ENCODE measurements around the gene SNRNP35. TPM values are rescaled to one million over a fixed set of nuclear protein-coding genes. Genes with fewer than 3 reads are reported as not detected.

The SNRNP35 gene
- total RNA-seq, 4 donors from 2014 or later: 16.3 to 17.6 (median 17.5) TPM

GRCh38 chr12:123445388-123446332 is 12.3 kb upstream of the SNRNP35 start:
- H3K4me3 ChIP-seq: no peak overlapping the region
- WGBS, 2 donors (ENCODE audit: low coverage in 1 of 2): 23 to 29% methylated on average over 10 to 13 of the region's 18 CpGs

GRCh38 chr12:123446333-123446713 is 11.6 kb upstream of the SNRNP35 start:
- Histone ChIP-seq H3K27me3 (no peaks in the 10 kb centered on the region), H3K9me3 (no peaks in the 10 kb centered on the region), H3K27ac (peak overlapping the region; percentile 44 to 71 (median 70)), H3K4me1 (peaks cover 0 to 28% (median 20%) of the 10 kb centered on the region in 3 donors), H3K36me3 (no peaks in the 10 kb centered on the region), H3K4me3 (no peak overlapping the region)
- no peak for ATAC-seq
- no peak for TF ChIP-seq POLR2A (IDR thresholded peaks at IDR 0.05)
- no peak for TF ChIP-seq EP300 (IDR thresholded peaks at IDR 0.05)
- TF ChIP-seq CTCF (IDR thresholded peaks at IDR 0.05): no peak
- TF ChIP-seq POLR2AphosphoS5 (IDR thresholded peaks at IDR 0.05): no peak
- WGBS, 2 donors (ENCODE audit: low coverage in 1 of 2): 33% methylated on average over 3 of the region's 4 CpGs

More at GRCh38 chr12:123445388-123446332, 12.3 kb upstream of the SNRNP35 start:
- no peaks in the 10 kb centered on the region for H3K27me3 ChIP-seq
- H3K4me1 ChIP-seq: peaks cover 0 to 28% (median 20%) of the 10 kb centered on the region in 3 donors
- peak; percentile 59 for ATAC-seq
- H3K36me3 ChIP-seq: no peaks in the 10 kb centered on the region
- H3K27ac ChIP-seq: peak overlapping the region; percentile 44 to 71 (median 70)
- peak; percentile 58 for TF ChIP-seq POLR2AphosphoS5 (IDR thresholded peaks at IDR 0.05)
- no peak for TF ChIP-seq POLR2A (IDR thresholded peaks at IDR 0.05)
- no peak for TF ChIP-seq EP300 (IDR thresholded peaks at IDR 0.05)
- TF ChIP-seq CTCF (IDR thresholded peaks at IDR 0.05): no peak
- H3K9me3 ChIP-seq: no peaks in the 10 kb centered on the region

GRCh38 chr12:123449249-123449733 is 8.6 kb upstream of the SNRNP35 start:
- Histone ChIP-seq H3K4me3 (no peak overlapping the region), H3K27me3 (no peaks in the 10 kb centered on the region), H3K27ac (peak overlapping the region in 1 of 4 donors; percentile 9), H3K36me3 (no peaks in the 10 kb centered on the region), H3K4me1 (peaks cover 0 to 26% (median 20%) of the 10 kb centered on the region in 3 donors), H3K9me3 (no peaks in the 10 kb centered on the region)
- no peak for TF ChIP-seq EP300 (IDR thresholded peaks at IDR 0.05)
- no peak for TF ChIP-seq CTCF (IDR thresholded peaks at IDR 0.05)
- TF ChIP-seq POLR2A (IDR thresholded peaks at IDR 0.05): no peak
- no peak for TF ChIP-seq POLR2AphosphoS5 (IDR thresholded peaks at IDR 0.05)
- 64 to 68% methylated on average over 2 of the region's 2 CpGs for WGBS, 2 donors (ENCODE audit: low coverage in 1 of 2)
- ATAC-seq: no peak

GRCh38 chr12:123449856-123450255 is 8.1 kb upstream of the SNRNP35 start:
- peaks cover 0 to 20% (median 18%) of the 10 kb centered on the region in 3 donors for H3K4me1 ChIP-seq
- no peaks in the 10 kb centered on the region for H3K36me3 ChIP-seq
- no peaks in the 10 kb centered on the region for H3K9me3 ChIP-seq
- WGBS, 2 donors (ENCODE audit: low coverage in 1 of 2): 73 to 77% methylated on average over 2 to 4 of the region's 4 CpGs
- no peak overlapping the region for H3K27ac ChIP-seq
- no peak for TF ChIP-seq POLR2A (IDR thresholded peaks at IDR 0.05)
- no peak for TF ChIP-seq CTCF (IDR thresholded peaks at IDR 0.05)
- TF ChIP-seq POLR2AphosphoS5 (IDR thresholded peaks at IDR 0.05): no peak
- TF ChIP-seq EP300 (IDR thresholded peaks at IDR 0.05): no peak
- ATAC-seq: no peak
- H3K4me3 ChIP-seq: no peak overlapping the region
- H3K27me3 ChIP-seq: no peaks in the 10 kb centered on the region
